H7 (cell line): ENCODE data around the gene PPT2. TPM values are rescaled to one million over a fixed set of nuclear protein-coding genes. Genes with fewer than 3 reads are reported as not detected.

Source experiments
- DNase-seq: peaks from one replicate; pipeline ENCODE4 v3.0.0; 2012
- H3K27me3 ChIP-seq: 2 replicates; pipeline ENCODE4 v1.6.0; 2011; ENCODE audit warnings: mild to moderate bottlenecking, low read length; ENCODE audit not compliant: control insufficient read depth, insufficient read depth
- H3K36me3 ChIP-seq: replicated peaks from 2 replicates; pipeline ENCODE4 v1.5.1; 2011; ENCODE audit warnings: low read length; ENCODE audit not compliant: control insufficient read depth, insufficient read depth
- H3K4me3 ChIP-seq: 2 replicates; pipeline ENCODE4 v1.5.1; 2011; ENCODE audit warnings: low read depth, mild to moderate bottlenecking, control low read depth, low read length, moderate library complexity; ENCODE audit not compliant: insufficient read depth
- total RNA-seq: library from RNA; depleted of rRNA; stranded (reverse); fragments of >200 nt; shearing (Covaris generic); gene quantifications from 2 replicates; pipeline ENCODE4 v1.2.3, GENCODE V29; 2014

Gene PPT2
- total RNA-seq, 1 experiment from 2014 or later = 25.5 TPM

- DNase-seq = peak; percentile 89
- Histone ChIP-seq H3K27me3 (peaks cover 35% of the 10 kb centered on the region), H3K4me3 (peak overlapping the region; percentile 80), H3K36me3 (peaks cover 10% of the 10 kb centered on the region)
These were observed 697 bp downstream of the PPT2 start for GRCh38 chr6:32154514-32155161.

GRCh38 chr6:32156891-32157290 is 3.0 kb downstream of the PPT2 start:
- DNase-seq = no peak
- Histone ChIP-seq H3K36me3 (peaks cover 10% of the 10 kb centered on the region), H3K27me3 (peaks cover 13% of the 10 kb centered on the region), H3K4me3 (no peak overlapping the region)

GRCh38 chr6:32158052-32158451 is 4.1 kb downstream of the PPT2 start:
- H3K4me3 ChIP-seq = no peak overlapping the region
- H3K36me3 ChIP-seq = peaks cover 10% of the 10 kb centered on the region
- peaks cover 1% of the 10 kb centered on the region; the same call in 1 of the 2 replicates for H3K27me3 ChIP-seq
- DNase-seq = no peak

- Histone ChIP-seq H3K4me3 (no peak overlapping the region), H3K27me3 (no peaks in the 10 kb centered on the region), H3K36me3 (peaks cover under 1% of the 10 kb centered on the region)
These were observed 9.8 kb downstream of the PPT2 start for GRCh38 chr6:32163559-32164258.

GRCh38 chr6:32164295-32164694 is 10.4 kb downstream of the PPT2 start, which contains the start of gene EGFL8:
Gene EGFL8 (plus strand): TSS chr6:32164595. CDS start chr6:32166166, 1,571 bp downstream.
- Histone ChIP-seq H3K27me3 (no peaks in the 10 kb centered on the region), H3K4me3 (no peak within 1 kb of the TSS), H3K36me3 (peaks cover 3% of the 10 kb centered on the region)
- no peak for DNase-seq

More at GRCh38 chr6:32163559-32164258, 9.8 kb downstream of the PPT2 start:
- DNase-seq = no peak

- Histone ChIP-seq H3K4me3 (no peak overlapping the region), H3K36me3 (peaks cover 20% of the 10 kb centered on the region)
- DNase-seq = peak; percentile 95
These were observed 12.6 kb downstream of the PPT2 start for GRCh38 chr6:32166411-32167061.

GRCh38 chr6:32167154-32167760 is 13.3 kb downstream of the PPT2 start:
- H3K4me3 ChIP-seq = no peak overlapping the region
- peak; percentile 63 for DNase-seq
- H3K36me3 ChIP-seq = peaks cover 20% of the 10 kb centered on the region
- H3K27me3 ChIP-seq = no peaks in the 10 kb centered on the region

More at GRCh38 chr6:32166411-32167061, 12.6 kb downstream of the PPT2 start:
- H3K27me3 ChIP-seq = no peaks in the 10 kb centered on the region

- no peak for DNase-seq
- Histone ChIP-seq H3K36me3 (peaks cover 20% of the 10 kb centered on the region), H3K27me3 (no peaks in the 10 kb centered on the region), H3K4me3 (no peak overlapping the region)
These were observed 13.9 kb downstream of the PPT2 start for GRCh38 chr6:32167761-32168262.

- no peaks in the 10 kb centered on the region for H3K27me3 ChIP-seq
- H3K36me3 ChIP-seq = peaks cover 20% of the 10 kb centered on the region
- DNase-seq = no peak
- H3K4me3 ChIP-seq = no peak overlapping the region
These were observed 14.4 kb downstream of the PPT2 start for GRCh38 chr6:32168350-32168749.

- peaks cover 20% of the 10 kb centered on the region for H3K36me3 ChIP-seq
- no peak overlapping the region for H3K4me3 ChIP-seq
- no peaks in the 10 kb centered on the region for H3K27me3 ChIP-seq
- no peak for DNase-seq
These were observed 15.1 kb downstream of the PPT2 start for GRCh38 chr6:32168807-32169591.

- H3K36me3 ChIP-seq = peaks cover 20% of the 10 kb centered on the region
- no peaks in the 10 kb centered on the region for H3K27me3 ChIP-seq
- H3K4me3 ChIP-seq = no peak overlapping the region
- no peak for DNase-seq
These were observed 16.4 kb downstream of the PPT2 start for GRCh38 chr6:32170294-32170693.

- Histone ChIP-seq H3K27me3 (no peaks in the 10 kb centered on the region), H3K36me3 (peaks cover 20% of the 10 kb centered on the region), H3K4me3 (no peak overlapping the region)
- DNase-seq = no peak
These were observed 17.3 kb downstream of the PPT2 start for GRCh38 chr6:32171234-32171633.

GRCh38 chr6:32173051-32173727 is 19.2 kb downstream of the PPT2 start:
- H3K36me3 ChIP-seq = peaks cover 20% of the 10 kb centered on the region
- no peaks in the 10 kb centered on the region for H3K27me3 ChIP-seq
- no peak overlapping the region for H3K4me3 ChIP-seq
- peak; percentile 33 for DNase-seq
